GM19023 (cell line): ENCODE results near the gene SORL1.
"Not testable (repeated sequence)": the region's sequence is repeated elsewhere in the genome, so short reads cannot be mapped to it uniquely, and the experiment has no call there.

Source experiments
- ATAC-seq: cut with Tn5 transposase; IDR thresholded peaks from one replicate; pipeline ENCODE4 v1.9.1; 2021; ENCODE audit warnings: mild to moderate bottlenecking, moderate library complexity; ENCODE audit not compliant: unreplicated experiment

Gene SORL1

GRCh38 chr11:121451986-121452608 is at the start of gene SORL1:
Gene SORL1 (plus strand): TSS chr11:121452314. CDS start chr11:121452332, 18 bp downstream.
- peak; percentile 57 for ATAC-seq

- no peak for ATAC-seq
Observed at GRCh38 chr11:121405646-121406045, 46.5 kb upstream of the SORL1 start.

- no peak for ATAC-seq
Observed at GRCh38 chr11:121406291-121406690, 45.8 kb upstream of the SORL1 start.

GRCh38 chr11:121408830-121409229 is 43.3 kb upstream of the SORL1 start:
- ATAC-seq, result no peak

- not testable (repeated sequence) for ATAC-seq
Observed at GRCh38 chr11:121410041-121410440, 42.1 kb upstream of the SORL1 start.

- ATAC-seq, result not testable (repeated sequence)
Observed at GRCh38 chr11:121411330-121411729, 40.8 kb upstream of the SORL1 start.

- ATAC-seq, result no peak
Observed at GRCh38 chr11:121412000-121412587, 40.0 kb upstream of the SORL1 start.

GRCh38 chr11:121412711-121413415 is 39.3 kb upstream of the SORL1 start:
- no peak for ATAC-seq

- no peak for ATAC-seq
Observed at GRCh38 chr11:121414141-121414913, 37.8 kb upstream of the SORL1 start.

GRCh38 chr11:121415856-121416255 is 36.3 kb upstream of the SORL1 start:
- no peak for ATAC-seq

GRCh38 chr11:121417055-121417551 is 35.0 kb upstream of the SORL1 start:
- ATAC-seq, result peak; percentile 56

GRCh38 chr11:121417607-121418006 is 34.5 kb upstream of the SORL1 start:
- ATAC-seq, result no peak

GRCh38 chr11:121418625-121419114 is 33.4 kb upstream of the SORL1 start:
- no peak for ATAC-seq

GRCh38 chr11:121419836-121420235 is 32.3 kb upstream of the SORL1 start:
- no peak for ATAC-seq

GRCh38 chr11:121420398-121420797 is 31.7 kb upstream of the SORL1 start:
- ATAC-seq, result no peak

- no peak for ATAC-seq
Observed at GRCh38 chr11:121421149-121421901, 30.8 kb upstream of the SORL1 start.

GRCh38 chr11:121422675-121423074 is 29.4 kb upstream of the SORL1 start:
- no peak for ATAC-seq

- ATAC-seq, result no peak
Observed at GRCh38 chr11:121425828-121426227, 26.3 kb upstream of the SORL1 start.

- ATAC-seq, result peak; percentile 55
Observed at GRCh38 chr11:121426476-121427399, 25.4 kb upstream of the SORL1 start.
